OCI-LY7 (cell line): ENCODE measurements around the gene UFC1. TPM values are rescaled to one million over a fixed set of nuclear protein-coding genes. Genes with fewer than 3 reads are reported as not detected.

Experiments used
- BruUV-seq: library from RNA; stranded (reverse); fragments of 400-500 nt; replicated peaks from 2 replicates; lab custom pipeline; 2021; lab: Mats Ljungman, UMichigan
- CTCF ChIA-PET: fragments of 300-600 bp; sonication (Branson Sonifier 250); formaldehyde crosslinking; loops from one replicate; lab custom pipeline; 2022; ENCODE audit warnings: antibody characterized with exemption; ENCODE audit not compliant: unreplicated experiment; lab: Charles Lee
- POLR2A ChIA-PET: fragments of 300-600 bp; sonication (Branson Sonifier 250); formaldehyde crosslinking; loops from one replicate; lab custom pipeline; 2022; ENCODE audit warnings: antibody characterized with exemption; lab: Charles Lee
- DNase-seq: peaks from one replicate; pipeline ENCODE4 v3.0.0-alpha.2; 2015; ENCODE audit warnings: low spot score
- H2AFZ ChIP-seq: fragments of 200-600 bp; sonication (generic), shearing (Covaris generic); 2 replicates; pipeline ENCODE4 v1.6.1; 2014; ENCODE audit warnings: mild to moderate bottlenecking, antibody characterized with exemption, low read length, moderate library complexity
- H3K27ac ChIP-seq: fragments of 200-600 bp; sonication (generic); 2 replicates; pipeline ENCODE4 v1.5.1; 2014; ENCODE audit warnings: mixed run types, low read depth, mild to moderate bottlenecking, moderate library complexity, low read length, inconsistent platforms; ENCODE audit not compliant: poor library complexity, severe bottlenecking
- H3K36me3 ChIP-seq: fragments of 200-600 bp; sonication (generic); 2 replicates; pipeline ENCODE4 v1.6.1; 2014; ENCODE audit warnings: mild to moderate bottlenecking, antibody characterized with exemption, low read length, moderate library complexity, mixed read lengths; ENCODE audit not compliant: insufficient read depth
- H3K4me1 ChIP-seq: fragments of 200-600 bp; sonication (generic); 2 replicates; pipeline ENCODE4 v1.5.1; 2014; ENCODE audit warnings: mild to moderate bottlenecking, low read length; ENCODE audit not compliant: insufficient read depth, poor library complexity, severe bottlenecking
- H3K4me2 ChIP-seq: fragments of 200-600 bp; sonication (generic); 2 replicates; pipeline ENCODE4 v1.6.1; 2014; ENCODE audit warnings: mild to moderate bottlenecking, low read length
- H3K4me3 ChIP-seq: fragments of 200-600 bp; sonication (generic); 2 replicates; pipeline ENCODE4 v1.5.1; 2014; ENCODE audit warnings: mild to moderate bottlenecking, low read depth, low read length; ENCODE audit not compliant: poor library complexity, severe bottlenecking
- H3K79me2 ChIP-seq: fragments of 200-600 bp; sonication (generic); 2 replicates; pipeline ENCODE4 v1.6.1; 2016; ENCODE audit warnings: low read depth, mild to moderate bottlenecking, low read length, moderate library complexity, mixed read lengths; ENCODE audit not compliant: insufficient read depth
- H3K9me2 ChIP-seq: fragments of 200-600 bp; sonication (generic); 2 replicates; pipeline ENCODE4 v1.6.1; 2016; ENCODE audit warnings: mild to moderate bottlenecking, low read length, mixed read lengths; ENCODE audit not compliant: insufficient read depth
- H3K9me3 ChIP-seq: fragments of 200-600 bp; sonication (generic); 2 replicates; pipeline ENCODE4 v1.6.1; 2014; ENCODE audit warnings: mild to moderate bottlenecking, mixed run types, low read length, mixed read lengths
- H4K20me1 ChIP-seq: fragments of 200-600 bp; sonication (generic); 2 replicates; pipeline ENCODE4 v1.6.1; 2014; ENCODE audit warnings: mild to moderate bottlenecking, antibody characterized with exemption, low read length, moderate library complexity, mixed read lengths; ENCODE audit not compliant: insufficient read depth
- EZH2phosphoT487 ChIP-seq: fragments of 200-600 bp; sonication (generic); IDR thresholded peaks from 2 replicates; pipeline ENCODE4 v1.6.1; 2018; ENCODE audit warnings: low read depth, borderline replicate concordance, mild to moderate bottlenecking, mixed run types, antibody characterized with exemption, low read length, moderate library complexity, mixed read lengths
- intact Hi-C: fragments of 100-400 bp; cut with micrococcal nuclease; formaldehyde crosslinking; loops from one replicate; pipeline ENCODE4 v1.10.0; 2022; ENCODE audit not compliant: unreplicated experiment
- total RNA-seq, 2 experiments: library from RNA; depleted of rRNA in 1 of 2; stranded (reverse); fragments of >200 nt in 1 of 2; shearing (Covaris generic) in 1 of 2; gene quantifications; 2 replicates each; pipeline ENCODE4 v1.2.3, GENCODE V29; 2014 to 2022
- TF ChIP-seq, protein P1 (sequence below): fragments of 200-600 bp; sonication (generic); conservative IDR thresholded peaks from 2 replicates; pipeline ENCODE4 v1.5.1; 2014; ENCODE audit warnings: mild to moderate bottlenecking, antibody characterized with exemption, low read length, moderate library complexity, mixed read lengths

Gene UFC1
- total RNA-seq, 2 experiments from 2014 or later, result 61.2 to 80.9 TPM

GRCh38 chr1:161185282-161185682, 31.5 kb downstream of the UFC1 start:
- H4K20me1 ChIP-seq, result no peaks in the 10 kb centered on the region
- peak overlapping the region; percentile 68 for H2AFZ ChIP-seq
- H3K4me3 ChIP-seq, result peak overlapping the region; percentile 45
- H3K9me3 ChIP-seq, result no peaks in the 10 kb centered on the region
- BruUV-seq, result no TSS peak
- POLR2A ChIA-PET, result interaction anchor here (0.6 to 3.5 kb wide), 7 partner anchors 17 to 204 kb away, joined by 3 to 17 read pairs (median 4); partner anchors contain the start of genes NDUFS2 and UFC1
- intact Hi-C loops, result no loop called here
- no peaks in the 10 kb centered on the region for H3K9me2 ChIP-seq
- CTCF ChIA-PET, result interaction anchor here (0.7 kb wide), 1 partner anchor 58 kb away, joined by 6 read pairs; no protein-coding TSS in a partner anchor
- H3K4me1 ChIP-seq, result peaks cover 58% of the 10 kb centered on the region
- TF ChIP-seq, protein P1, sequence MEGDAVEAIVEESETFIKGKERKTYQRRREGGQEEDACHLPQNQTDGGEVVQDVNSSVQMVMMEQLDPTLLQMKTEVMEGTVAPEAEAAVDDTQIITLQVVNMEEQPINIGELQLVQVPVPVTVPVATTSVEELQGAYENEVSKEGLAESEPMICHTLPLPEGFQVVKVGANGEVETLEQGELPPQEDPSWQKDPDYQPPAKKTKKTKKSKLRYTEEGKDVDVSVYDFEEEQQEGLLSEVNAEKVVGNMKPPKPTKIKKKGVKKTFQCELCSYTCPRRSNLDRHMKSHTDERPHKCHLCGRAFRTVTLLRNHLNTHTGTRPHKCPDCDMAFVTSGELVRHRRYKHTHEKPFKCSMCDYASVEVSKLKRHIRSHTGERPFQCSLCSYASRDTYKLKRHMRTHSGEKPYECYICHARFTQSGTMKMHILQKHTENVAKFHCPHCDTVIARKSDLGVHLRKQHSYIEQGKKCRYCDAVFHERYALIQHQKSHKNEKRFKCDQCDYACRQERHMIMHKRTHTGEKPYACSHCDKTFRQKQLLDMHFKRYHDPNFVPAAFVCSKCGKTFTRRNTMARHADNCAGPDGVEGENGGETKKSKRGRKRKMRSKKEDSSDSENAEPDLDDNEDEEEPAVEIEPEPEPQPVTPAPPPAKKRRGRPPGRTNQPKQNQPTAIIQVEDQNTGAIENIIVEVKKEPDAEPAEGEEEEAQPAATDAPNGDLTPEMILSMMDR, result no peak
- TF ChIP-seq EZH2phosphoT487, result no peak
- peak overlapping the region; percentile 79 for H3K4me2 ChIP-seq
- peak overlapping the region; percentile 92 for H3K27ac ChIP-seq
- DNase-seq, result peak; percentile 88
- H3K36me3 ChIP-seq, result no peaks in the 10 kb centered on the region
- H3K79me2 ChIP-seq, result no peaks in the 10 kb centered on the region

DNA sequence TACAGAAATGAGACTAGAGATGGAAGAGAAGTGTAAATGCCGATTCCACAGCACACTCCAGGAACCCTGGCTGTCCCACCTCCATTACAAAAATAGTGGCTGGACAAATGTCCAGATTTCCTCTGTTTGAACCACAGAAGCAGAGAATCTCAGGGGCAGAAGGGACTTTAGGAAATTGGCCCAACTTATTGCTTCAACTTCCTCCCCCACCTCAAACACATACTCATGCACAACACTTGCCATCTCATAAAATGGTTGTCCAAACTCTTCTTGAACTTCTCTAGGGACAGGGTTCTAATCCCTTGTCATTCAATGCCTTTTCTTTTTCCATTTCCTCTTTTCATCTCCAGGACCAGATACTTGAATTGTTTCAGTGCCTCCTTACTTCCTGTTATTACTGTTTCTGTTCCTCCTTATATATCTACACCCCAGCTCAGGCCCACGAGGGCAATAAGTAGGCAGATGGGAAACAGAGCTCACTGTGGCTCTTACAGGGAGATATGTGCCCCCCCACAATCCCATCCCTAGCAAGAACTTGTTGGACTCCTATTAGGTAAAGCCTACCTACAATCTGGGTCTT, 32.0 kb downstream of the UFC1 start:
- peak overlapping the region; percentile 79 for H3K4me2 ChIP-seq
- no peaks in the 10 kb centered on the region for H3K36me3 ChIP-seq
- peak overlapping the region; percentile 45 for H3K4me3 ChIP-seq
- peak overlapping the region; percentile 92 for H3K27ac ChIP-seq
- peaks cover 58% of the 10 kb centered on the region for H3K4me1 ChIP-seq
- ChIA-PET CTCF (interaction anchor here (0.7 to 1.0 kb wide), 2 partner anchors 17 to 58 kb away, joined by 6 to 7 read pairs; partner anchors contain the start of gene NDUFS2), POLR2A (interaction anchor here (0.6 to 3.5 kb wide), 13 partner anchors 8 to 203 kb away, joined by 3 to 17 read pairs (median 4); partner anchors contain the start of genes B4GALT3, NDUFS2, TOMM40L and UFC1)
- no peaks in the 10 kb centered on the region for H4K20me1 ChIP-seq
- peak overlapping the region; percentile 68 for H2AFZ ChIP-seq
- BruUV-seq, result TSS peak; percentile 81
- H3K9me3 ChIP-seq, result no peaks in the 10 kb centered on the region
- peak; percentile 78 for DNase-seq
- no peak for TF ChIP-seq EZH2phosphoT487
- intact Hi-C loops, result no loop called here
- no peaks in the 10 kb centered on the region for H3K79me2 ChIP-seq
- no peaks in the 10 kb centered on the region for H3K9me2 ChIP-seq

- CTCF ChIA-PET, result no interaction called here
- no peak overlapping the region for H3K4me3 ChIP-seq
- DNase-seq, result no peak
- BruUV-seq, result no TSS peak
- H3K4me1 ChIP-seq, result peaks cover 57% of the 10 kb centered on the region
- H3K4me2 ChIP-seq, result no peak overlapping the region
- H3K36me3 ChIP-seq, result no peaks in the 10 kb centered on the region
- H3K9me3 ChIP-seq, result no peaks in the 10 kb centered on the region
- POLR2A ChIA-PET, result interaction anchor here (0.7 to 3.5 kb wide), 5 partner anchors 15 to 38 kb away, joined by 3 to 17 read pairs (median 6); partner anchors contain the start of genes NDUFS2, TOMM40L and UFC1
- no peak for TF ChIP-seq EZH2phosphoT487
- TF ChIP-seq, protein P1, result no peak
- H3K27ac ChIP-seq, result peak overlapping the region; percentile 92
- H2AFZ ChIP-seq, result peak overlapping the region; percentile 68; the same call in 1 of the 2 replicates
- no peaks in the 10 kb centered on the region for H3K79me2 ChIP-seq
- intact Hi-C loops, result no loop called here
- no peaks in the 10 kb centered on the region for H3K9me2 ChIP-seq
- no peaks in the 10 kb centered on the region for H4K20me1 ChIP-seq
These were observed 33.5 kb downstream of the UFC1 start for GRCh38 chr1:161187311-161187710.
